Measurements from ENCODE around the gene PNLIPRP3. TPM values are rescaled to one million over a fixed set of nuclear protein-coding genes. Genes with fewer than 3 reads are reported as not detected.

PNLIPRP3 gene
- total RNA-seq, 1 donor from 2014 or later = not detected

DNA sequence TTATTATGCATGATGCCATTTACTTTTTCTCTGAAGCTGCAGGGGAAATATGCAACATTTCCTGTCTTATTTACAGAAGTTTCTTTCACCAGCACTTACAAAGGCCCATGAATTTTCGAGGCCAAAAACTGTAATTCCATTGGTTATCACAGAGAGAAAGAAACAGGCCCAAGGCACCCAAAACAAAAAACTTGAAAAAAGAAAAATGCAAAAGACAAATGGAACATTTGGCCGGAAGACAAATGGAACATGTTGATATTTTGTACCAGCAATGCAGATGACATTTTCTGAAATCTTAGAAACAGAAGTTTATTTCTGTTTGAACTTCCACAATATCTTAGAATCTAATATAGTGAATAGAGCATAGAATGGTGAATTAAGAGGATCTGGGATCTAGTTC lies 61.8 kb downstream of the PNLIPRP3 start:
- FAIRE-seq (no peak), DNase-seq (ENCODE audit: low spot score in 2 of 2) (no peak)

DNA sequence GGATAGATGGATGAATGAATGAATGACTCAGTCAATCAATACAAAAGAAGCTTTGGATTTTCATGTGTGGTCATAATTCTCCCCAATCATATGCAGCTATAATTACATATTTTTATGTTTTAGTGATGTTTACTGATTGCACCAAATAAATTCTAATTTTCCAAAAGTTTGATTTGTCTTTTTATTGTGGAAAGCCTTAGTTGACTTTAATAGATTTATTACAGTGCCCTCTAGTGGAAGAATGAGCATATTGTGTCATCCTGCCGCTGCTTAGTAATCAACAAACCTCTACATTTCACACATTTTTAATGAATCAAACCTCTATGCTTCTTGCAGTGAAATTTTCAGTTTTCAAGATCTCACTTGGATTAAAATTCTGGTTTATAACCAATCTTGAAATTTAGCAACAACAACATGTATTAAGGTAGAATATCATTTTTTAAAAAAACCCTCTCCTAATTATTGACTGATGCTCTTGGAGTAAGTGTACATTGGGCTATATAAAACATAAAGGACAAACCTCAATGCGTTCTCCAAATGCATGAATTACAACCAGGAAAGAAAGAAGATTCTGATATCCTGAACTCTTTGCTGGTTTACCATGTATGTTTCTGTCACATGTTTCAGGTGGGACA lies 62.5 kb downstream of the PNLIPRP3 start:
- FAIRE-seq = peak; percentile 8
- peak in 1 of 2 donors; percentile 12 for DNase-seq (ENCODE audit: low spot score in 2 of 2)

- no peak for FAIRE-seq
- DNase-seq (ENCODE audit: low spot score in 2 of 2) = no peak
Observed at GRCh38 chr10:116504786-116505185, 77.1 kb downstream of the PNLIPRP3 start.

- DNase-seq (ENCODE audit: low spot score in 2 of 2) = no peak
- no peak for FAIRE-seq
Observed at GRCh38 chr10:116510565-116510964, 82.9 kb downstream of the PNLIPRP3 start.

DNA sequence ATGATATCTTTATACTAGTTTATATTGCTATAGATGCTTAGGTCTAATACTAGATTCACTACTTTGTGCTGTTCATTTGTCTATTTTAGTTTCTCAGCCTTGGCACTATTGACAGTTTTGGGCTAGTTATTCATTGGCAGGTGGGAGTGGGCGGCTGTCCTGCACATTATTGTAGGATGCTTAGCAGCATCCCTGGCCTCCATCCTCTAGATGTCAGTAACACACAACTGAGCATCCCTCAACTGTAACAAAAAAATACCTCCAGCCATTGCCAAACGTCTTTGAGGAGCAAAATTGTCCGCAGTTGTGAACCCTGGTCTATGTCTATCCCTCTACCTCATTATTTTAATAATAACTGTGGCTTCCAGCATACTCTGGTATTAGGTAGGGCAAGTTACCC lies 83.7 kb downstream of the PNLIPRP3 start:
- FAIRE-seq = no peak
- DNase-seq (ENCODE audit: low spot score in 2 of 2) = no peak

GRCh38 chr10:116521424-116522290 lies 94.0 kb downstream of the PNLIPRP3 start:
- FAIRE-seq (peak; percentile 76), DNase-seq (ENCODE audit: low spot score in 2 of 2) (peak in 1 of 2 donors; percentile 22)

DNA sequence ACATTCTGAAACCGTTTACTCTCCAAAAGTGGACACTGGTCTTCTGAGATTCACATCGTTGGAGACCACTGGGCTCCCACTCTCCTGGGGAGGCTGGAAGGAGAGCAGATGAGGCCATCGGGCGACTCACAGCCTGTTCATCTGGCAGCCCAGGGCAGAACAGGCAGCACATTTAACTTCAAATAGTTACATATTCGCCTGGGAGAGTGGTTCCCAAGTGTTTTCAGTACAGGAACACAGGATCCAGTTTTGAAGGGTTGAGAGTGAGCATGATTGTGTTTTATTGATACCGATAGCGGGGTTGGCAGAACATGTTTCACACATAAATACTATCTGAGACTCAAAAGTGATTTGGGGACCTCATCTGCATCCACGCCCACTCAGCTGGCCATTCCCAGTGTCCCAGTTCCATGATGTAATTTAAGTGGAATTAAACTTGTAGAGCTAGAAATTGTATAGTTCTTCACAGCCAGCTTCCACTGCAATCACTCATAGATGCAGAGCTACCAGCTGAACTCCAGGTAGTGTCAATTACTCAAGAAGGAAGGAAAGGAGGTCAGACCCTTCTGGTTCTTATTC lies 95.2 kb downstream of the PNLIPRP3 start:
- DNase-seq (ENCODE audit: low spot score in 2 of 2) = no peak
- no peak for FAIRE-seq

GRCh38 chr10:116524736-116525135 lies 97.1 kb downstream of the PNLIPRP3 start:
- FAIRE-seq = no peak
- DNase-seq (ENCODE audit: low spot score in 2 of 2) = no peak

- FAIRE-seq (no peak), DNase-seq (ENCODE audit: low spot score in 2 of 2) (no peak)
Observed at GRCh38 chr10:116526219-116526618, 98.6 kb downstream of the PNLIPRP3 start.

Small RNAs within 50 kb of the gene (small RNA-seq; reads per million reads assigned to genes)
- not detected for gene SNRPGP6

Other genes starting within 250 kb of the PNLIPRP3 start
- 8.2 TPM for gene GFRA1, start 154.6 kb upstream of the PNLIPRP3 start, total RNA-seq
- gene CCDC172, start 103.4 kb upstream of the PNLIPRP3 start, total RNA-seq = not detected
- not detected for gene PNLIP, start 118.1 kb downstream of the PNLIPRP3 start, total RNA-seq
- not detected for gene PNLIPRP1, start 163.1 kb downstream of the PNLIPRP3 start, total RNA-seq
- gene PNLIPRP2, start 193.1 kb downstream of the PNLIPRP3 start, total RNA-seq = not detected